A673 (cell line): ENCODE data around the gene KCND2.

ENCODE experiments used
- CTCF ChIP-seq: fragments of 300-800, 200-600 bp; sonication (generic); conservative IDR thresholded peaks from 2 replicates; pipeline ENCODE4 v1.5.1; 2017; ENCODE audit warnings: low read depth, mild to moderate bottlenecking, antibody characterized with exemption, low read length, moderate library complexity, mixed read lengths
- EZH2 ChIP-seq: fragments of 200-600 bp; sonication (generic); IDR thresholded peaks from 2 replicates; pipeline ENCODE4 v1.6.1; 2017; ENCODE audit warnings: borderline replicate concordance, low read depth, mild to moderate bottlenecking, mixed read lengths, antibody characterized with exemption, low read length; ENCODE audit not compliant: poor library complexity, severe bottlenecking

- no peak for TF ChIP-seq EZH2
- no peak for TF ChIP-seq CTCF
Observed at GRCh38 chr7:120695848-120696247, 422.9 kb downstream of the KCND2 start.
